Endothelial cell of umbilical vein (primary cell): ENCODE results near the gene DTL. TPM values are rescaled to one million over a fixed set of nuclear protein-coding genes. Genes with fewer than 3 reads are reported as not detected.

Source experiments
- BruUV-seq: library from RNA; stranded (reverse); fragments of 400-500 nt; replicated peaks from 2 replicates; lab custom pipeline; 2021; lab: Mats Ljungman, UMichigan
- CTCF ChIA-PET: fragments of 300-600, 350-600 bp; sonication (Branson Sonifier 250); formaldehyde crosslinking; loops from one replicate; lab custom pipeline; 2021; ENCODE audit warnings: antibody characterized with exemption, inconsistent platforms; lab: Charles Lee
- POLR2A ChIA-PET: fragments of 300-600, 350-600 bp; sonication (Branson Sonifier 250); formaldehyde crosslinking; loops from one replicate; lab custom pipeline; 2021; ENCODE audit warnings: antibody characterized with exemption, inconsistent platforms; lab: Charles Lee
- DNase-seq: peaks from one replicate; pipeline ENCODE4 v3.0.0-alpha.2; 2011; ENCODE audit warnings: low read depth, low spot score
- FAIRE-seq: peaks from 2 replicates; lab custom pipeline; 2011; peaks lifted over from hg19 to GRCh38; lab: Jason Lieb, UNC
- H2AFZ ChIP-seq: 2 replicates; pipeline ENCODE4 v1.6.0; 2012; ENCODE audit warnings: low read depth, low read length, control low read depth, inconsistent platforms
- H3K27ac ChIP-seq: 2 replicates; pipeline ENCODE4 v1.5.1; 2011; ENCODE audit warnings: low read depth, mild to moderate bottlenecking, control low read depth, low read length, moderate library complexity; ENCODE audit not compliant: insufficient read depth
- H3K27me3 ChIP-seq, 2 experiments: 2 replicates each; pipeline versions ENCODE4 v1.6.0 to v1.6.1; 2011; ENCODE audit warnings: low read length in 2 of 2, mixed read lengths in 1 of 2; ENCODE audit not compliant: control insufficient read depth in 2 of 2, insufficient read depth in 2 of 2
- H3K36me3 ChIP-seq, 2 experiments: 2 replicates in 1 of 2; 3 replicates in 1 of 2; pipeline ENCODE4 v1.5.1; 2011; ENCODE audit warnings: low read length in 2 of 2, mild to moderate bottlenecking in 1 of 2, moderate library complexity in 1 of 2; ENCODE audit not compliant: control insufficient read depth in 2 of 2, insufficient read depth in 2 of 2; ENCODE audit errors: extremely low read depth in 1 of 2
- H3K4me1 ChIP-seq: 3 replicates; pipeline ENCODE4 v1.5.1; 2011; ENCODE audit warnings: mild to moderate bottlenecking, low read length; ENCODE audit not compliant: control insufficient read depth, insufficient read depth; ENCODE audit errors: extremely low read depth
- H3K4me2 ChIP-seq: 2 replicates; pipeline ENCODE4 v1.6.1; 2011; ENCODE audit warnings: low read length, control low read depth, mixed read lengths; ENCODE audit not compliant: insufficient read depth
- H3K4me3 ChIP-seq, 3 experiments: fragments of 200-600 bp in 1 of 3; sonication (generic), shearing (Covaris generic) in 1 of 3; replicated peaks in 1 of 3; 2 replicates each; pipeline ENCODE4 v1.5.1; 2011 to 2016; ENCODE audit warnings: control low read depth in 3 of 3, low read length in 3 of 3, mild to moderate bottlenecking in 2 of 3, inconsistent platforms in 1 of 3, low read depth in 1 of 3, moderate library complexity in 1 of 3; ENCODE audit not compliant: insufficient read depth in 1 of 3
- H3K79me2 ChIP-seq: 2 replicates; pipeline ENCODE4 v1.6.0; 2012; ENCODE audit warnings: low read length, inconsistent platforms; ENCODE audit not compliant: control insufficient read depth, insufficient read depth
- H3K9ac ChIP-seq: replicated peaks from 2 replicates; pipeline ENCODE3; 2011; ENCODE audit warnings: low read length, control low read depth; ENCODE audit not compliant: insufficient read depth; ENCODE audit errors: extremely low read depth
- H3K9me1 ChIP-seq: replicated peaks from 3 replicates; pipeline ENCODE4 v1.6.0; 2011; ENCODE audit warnings: mild to moderate bottlenecking, low read length; ENCODE audit not compliant: control insufficient read depth, insufficient read depth; ENCODE audit errors: extremely low read depth
- H3K9me3 ChIP-seq: replicated peaks from 2 replicates; pipeline ENCODE4 v1.5.1; 2012; ENCODE audit warnings: low read length, inconsistent platforms; ENCODE audit not compliant: control insufficient read depth, insufficient read depth
- H4K20me1 ChIP-seq: replicated peaks from 2 replicates; pipeline ENCODE3; 2011; ENCODE audit warnings: mild to moderate bottlenecking, low read length; ENCODE audit not compliant: control insufficient read depth, insufficient read depth; ENCODE audit errors: extremely low read depth
- CTCF ChIP-seq, 2 donors: IDR thresholded peaks; 1 replicate in 1 of 2; 2 replicates in 1 of 2; pipeline ENCODE4 v1.5.1; 2011; ENCODE audit warnings: low read length in 2 of 2, mild to moderate bottlenecking in 2 of 2, moderate library complexity in 2 of 2, control low read depth in 1 of 2, inconsistent platforms in 1 of 2, low read depth in 1 of 2; ENCODE audit not compliant: insufficient read depth in 1 of 2; ENCODE audit errors: extremely low read depth in 1 of 2
- EZH2 ChIP-seq: IDR thresholded peaks from 2 replicates; pipeline ENCODE4 v1.6.1; 2012; ENCODE audit warnings: borderline replicate concordance, low read depth, mild to moderate bottlenecking, moderate library complexity, low read length, inconsistent platforms; ENCODE audit not compliant: severe bottlenecking
- FOS ChIP-seq: IDR thresholded peaks from 2 replicates; pipeline ENCODE4 v1.6.1; 2011; ENCODE audit warnings: mild to moderate bottlenecking, low read length, moderate library complexity, borderline replicate concordance; ENCODE audit not compliant: insufficient read depth
- GATA2 ChIP-seq: IDR thresholded peaks from 2 replicates; pipeline ENCODE4 v1.7.0; 2011; ENCODE audit warnings: low read depth, mild to moderate bottlenecking, moderate library complexity, mixed read lengths, low read length; ENCODE audit not compliant: insufficient read length, insufficient read depth
- JUN ChIP-seq: IDR thresholded peaks from 2 replicates; pipeline ENCODE4 v1.6.1; 2011; ENCODE audit warnings: borderline replicate concordance, low read depth; ENCODE audit not compliant: insufficient read length, insufficient read depth
- MYC ChIP-seq: IDR thresholded peaks from one replicate; pipeline ENCODE4 v1.6.1; 2011; ENCODE audit warnings: mild to moderate bottlenecking, low read depth, low read length
- POLR2A ChIP-seq: IDR thresholded peaks from 2 replicates; pipeline ENCODE4 v1.6.1; 2012; ENCODE audit warnings: low read depth, mild to moderate bottlenecking, control low read depth, low read length
- POLR2AphosphoS5 ChIP-seq: IDR thresholded peaks from 2 replicates; pipeline ENCODE4 v1.6.1; 2012; ENCODE audit warnings: low read depth, mild to moderate bottlenecking, control low read depth, low read length, moderate library complexity; ENCODE audit not compliant: insufficient read depth
- dilution Hi-C: fragments of 300-500 bp; cut with MboI; formaldehyde crosslinking; loops from one replicate; pipeline ENCODE4 v1.15.0; 2019; ENCODE audit warnings: low sequenced_read_pairs; ENCODE audit not compliant: extremely low pct_ligation_motif_present
- intact Hi-C: fragments of 100-400 bp; cut with micrococcal nuclease; formaldehyde crosslinking; loops from one replicate; pipeline ENCODE4 v1.10.0; 2022
- polyA plus RNA-seq, 4 experiments: library from polyadenylated mRNA; depleted of rRNA in 3 of 4; stranded (reverse) in 3 of 4; unstranded in 1 of 4; fragments of >200 nt; gene quantifications; 2 replicates each; pipeline versions ENCODE4 v1.2.1 to v1.2.3, GENCODE V29; 2011 to 2012; ENCODE audit warnings: missing spikeins in 1 of 4
- total RNA-seq: library from RNA; stranded (reverse); gene quantifications from 2 replicates; pipeline ENCODE4 v1.2.3, GENCODE V29; 2021
- TF ChIP-seq, protein P1 (sequence below): IDR thresholded peaks from 2 replicates; pipeline ENCODE4 v1.6.1; 2011; ENCODE audit not compliant: insufficient read depth, insufficient read length

DTL gene
- total and polyA plus RNA-seq, 2 donors (not counting 3 experiments of a cell fraction or from before 2014, with no cell fraction given): 11.2 to 26.5 TPM

DNA sequence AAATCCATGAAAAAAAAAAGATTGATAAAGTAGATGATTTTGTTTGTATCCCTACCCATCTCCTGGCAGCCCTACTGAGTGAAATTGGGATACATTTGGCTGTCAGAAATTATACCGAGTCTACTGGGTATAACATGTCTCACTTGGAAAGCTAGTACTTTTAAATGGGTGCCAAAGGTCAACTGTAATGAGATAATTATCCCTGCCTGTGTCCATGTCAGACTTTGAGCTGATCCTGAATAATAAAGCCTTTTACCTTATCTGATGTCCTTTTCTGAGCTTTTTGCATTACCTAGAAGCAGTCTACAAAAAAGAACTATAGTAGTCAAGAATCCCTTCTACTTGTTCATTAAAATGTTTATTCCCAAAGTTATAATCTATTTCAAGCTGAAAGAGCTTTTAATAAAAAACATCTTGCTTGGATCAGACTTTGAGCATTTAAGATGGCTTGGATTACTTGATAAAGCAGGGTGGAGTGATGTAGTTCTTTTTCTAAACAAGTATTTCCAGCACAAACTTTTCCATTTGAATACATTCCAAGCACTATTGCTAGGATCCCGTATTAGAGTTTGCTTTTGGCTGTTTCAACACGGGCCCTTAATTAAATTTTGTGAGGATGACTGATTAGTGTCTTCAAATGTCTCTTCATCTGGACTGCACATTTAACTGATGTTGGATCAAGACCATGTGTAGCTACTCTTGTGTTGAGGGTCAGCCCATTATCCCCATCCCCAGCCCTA lies 69.2 kb downstream of the DTL start:
- H3K36me3 ChIP-seq: peaks cover 0 to 12% of the 10 kb centered on the region in 2 experiments
- intact Hi-C loops (no loop called here), dilution Hi-C loops (no loop called here)
- H3K9me3 ChIP-seq: no peaks in the 10 kb centered on the region
- no peak overlapping the region for H3K27ac ChIP-seq
- no peaks in the 10 kb centered on the region for H3K9me1 ChIP-seq
- POLR2A ChIA-PET: no interaction called here
- BruUV-seq: no TSS peak
- no peaks in the 10 kb centered on the region for H3K27me3 ChIP-seq
- H3K4me3 ChIP-seq: no peak overlapping the region
- DNase-seq (no peak), FAIRE-seq (peak; percentile 52)
- H3K4me1 ChIP-seq: peaks cover 3% of the 10 kb centered on the region
- H4K20me1 ChIP-seq: no peaks in the 10 kb centered on the region
- no peak overlapping the region for H3K4me2 ChIP-seq
- TF ChIP-seq JUN (no peak), GATA2 (no peak), FOS (no peak), MYC (no peak), POLR2AphosphoS5 (no peak), CTCF (IDR thresholded peaks at IDR 0.05; ENCODE audit: extremely low read depth in 1 of 2, insufficient read depth in 1 of 2, low read depth in 1 of 2, low read length in 2 of 2) (no peak), POLR2A (no peak), EZH2 (no peak)
- TF ChIP-seq, protein P1, sequence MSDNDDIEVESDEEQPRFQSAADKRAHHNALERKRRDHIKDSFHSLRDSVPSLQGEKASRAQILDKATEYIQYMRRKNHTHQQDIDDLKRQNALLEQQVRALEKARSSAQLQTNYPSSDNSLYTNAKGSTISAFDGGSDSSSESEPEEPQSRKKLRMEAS: no peak
- no peak overlapping the region for H2AFZ ChIP-seq
- no peak overlapping the region for H3K9ac ChIP-seq
- CTCF ChIA-PET: interaction anchor here (1.1 to 4.4 kb wide), 3 partner anchors 16 to 351 kb away, joined by 3 to 24 read pairs (median 3); no protein-coding TSS in a partner anchor
- H3K79me2 ChIP-seq: no peaks in the 10 kb centered on the region
